Mononuclear cell (primary cell): ENCODE data around the gene SIM2. TPM values are rescaled to one million over a fixed set of nuclear protein-coding genes. Genes with fewer than 3 reads are reported as not detected.

Source experiments
- H3K27me3 ChIP-seq: 2 replicates; pipeline ENCODE4 v1.6.0; 2011; ENCODE audit warnings: low read length, control low read depth; ENCODE audit not compliant: insufficient read depth
- H3K4me1 ChIP-seq: 2 replicates; pipeline ENCODE4 v1.5.1; 2011; ENCODE audit warnings: mild to moderate bottlenecking, low read length, control low read depth; ENCODE audit not compliant: insufficient read depth
- H3K4me3 ChIP-seq: 2 replicates; pipeline ENCODE4 v1.5.1; 2011; ENCODE audit warnings: mild to moderate bottlenecking, low read length, moderate library complexity
- H3K9me3 ChIP-seq: 2 replicates; pipeline ENCODE4 v1.5.1; 2011; ENCODE audit warnings: low read depth, mild to moderate bottlenecking, control low read depth, low read length
- total RNA-seq: library from RNA; depleted of rRNA; stranded (reverse); fragments of >200 nt; gene quantifications from one replicate; pipeline ENCODE4 v1.2.3, GENCODE V29; 2012

Gene SIM2
- total RNA-seq, 1 donor = not detected

GRCh38 chr21:36744560-36745231, 45.8 kb downstream of the SIM2 start:
- H3K4me1 ChIP-seq = no peaks in the 10 kb centered on the region
- peaks cover 31% of the 10 kb centered on the region for H3K27me3 ChIP-seq
- no peak overlapping the region for H3K4me3 ChIP-seq
- H3K9me3 ChIP-seq = no peaks in the 10 kb centered on the region

GRCh38 chr21:36745459-36745858, 46.5 kb downstream of the SIM2 start:
- no peaks in the 10 kb centered on the region for H3K4me1 ChIP-seq
- no peak overlapping the region for H3K4me3 ChIP-seq
- H3K27me3 ChIP-seq = peaks cover 36% of the 10 kb centered on the region
- no peaks in the 10 kb centered on the region for H3K9me3 ChIP-seq

DNA sequence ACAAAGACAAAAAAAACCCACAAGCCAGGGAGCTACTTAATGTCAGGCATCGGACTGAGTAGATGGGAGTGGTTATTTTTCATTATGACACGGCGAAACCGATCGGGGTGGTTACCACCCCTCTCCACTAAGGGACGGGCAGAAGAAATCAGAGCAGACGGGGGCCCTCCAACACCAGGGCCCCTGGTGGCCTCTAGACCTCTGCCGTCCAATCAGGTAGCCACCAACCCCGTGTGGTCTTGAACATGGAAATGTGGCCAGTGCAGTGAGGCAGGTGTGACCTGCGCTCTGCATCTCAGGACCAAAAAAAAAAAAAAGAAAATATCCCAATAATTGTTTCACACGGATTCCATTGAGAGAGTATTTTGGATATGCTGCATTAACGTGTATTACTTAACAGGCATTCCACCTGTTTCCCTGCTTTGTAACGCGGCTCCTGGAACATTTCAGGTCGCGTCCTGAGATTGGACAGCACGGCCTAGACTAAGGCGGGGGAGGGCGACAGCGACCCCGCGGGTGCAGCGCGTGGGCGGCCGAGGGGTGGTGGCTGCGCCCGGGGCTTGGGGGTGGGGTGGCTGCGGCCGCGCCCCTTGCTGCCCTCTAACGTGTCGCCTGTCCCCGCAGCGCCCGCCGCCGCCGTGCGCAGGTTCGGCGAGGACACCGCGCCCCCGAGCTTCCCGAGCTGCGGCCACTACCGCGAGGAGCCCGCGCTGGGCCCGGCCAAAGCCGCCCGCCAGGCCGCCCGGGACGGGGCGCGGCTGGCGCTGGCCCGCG, 48.3 kb downstream of the SIM2 start:
- Histone ChIP-seq H3K4me1 (no peaks in the 10 kb centered on the region), H3K4me3 (no peak overlapping the region), H3K27me3 (peaks cover 36% of the 10 kb centered on the region), H3K9me3 (no peaks in the 10 kb centered on the region)

DNA sequence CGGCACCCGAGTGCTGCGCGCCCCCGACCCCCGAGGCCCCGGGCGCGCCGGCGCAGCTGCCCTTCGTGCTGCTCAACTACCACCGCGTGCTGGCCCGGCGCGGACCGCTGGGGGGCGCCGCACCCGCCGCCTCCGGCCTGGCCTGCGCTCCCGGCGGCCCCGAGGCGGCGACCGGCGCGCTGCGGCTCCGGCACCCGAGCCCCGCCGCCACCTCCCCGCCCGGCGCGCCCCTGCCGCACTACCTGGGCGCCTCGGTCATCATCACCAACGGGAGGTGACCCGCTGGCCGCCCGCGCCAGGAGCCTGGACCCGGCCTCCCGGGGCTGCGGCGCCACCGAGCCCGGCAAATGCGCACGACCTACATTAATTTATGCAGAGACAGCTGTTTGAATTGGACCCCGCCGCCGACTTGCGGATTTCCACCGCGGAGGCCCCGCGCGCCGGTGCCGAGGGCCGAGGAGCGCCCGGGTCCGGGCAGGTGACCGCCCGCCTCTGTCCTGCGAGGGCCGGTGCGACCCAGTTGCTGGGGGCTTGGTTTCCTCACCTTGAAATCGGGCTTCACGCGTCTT, 49.0 kb downstream of the SIM2 start:
- Histone ChIP-seq H3K4me1 (no peaks in the 10 kb centered on the region), H3K4me3 (no peak overlapping the region), H3K9me3 (no peaks in the 10 kb centered on the region), H3K27me3 (peaks cover 36% of the 10 kb centered on the region)

DNA sequence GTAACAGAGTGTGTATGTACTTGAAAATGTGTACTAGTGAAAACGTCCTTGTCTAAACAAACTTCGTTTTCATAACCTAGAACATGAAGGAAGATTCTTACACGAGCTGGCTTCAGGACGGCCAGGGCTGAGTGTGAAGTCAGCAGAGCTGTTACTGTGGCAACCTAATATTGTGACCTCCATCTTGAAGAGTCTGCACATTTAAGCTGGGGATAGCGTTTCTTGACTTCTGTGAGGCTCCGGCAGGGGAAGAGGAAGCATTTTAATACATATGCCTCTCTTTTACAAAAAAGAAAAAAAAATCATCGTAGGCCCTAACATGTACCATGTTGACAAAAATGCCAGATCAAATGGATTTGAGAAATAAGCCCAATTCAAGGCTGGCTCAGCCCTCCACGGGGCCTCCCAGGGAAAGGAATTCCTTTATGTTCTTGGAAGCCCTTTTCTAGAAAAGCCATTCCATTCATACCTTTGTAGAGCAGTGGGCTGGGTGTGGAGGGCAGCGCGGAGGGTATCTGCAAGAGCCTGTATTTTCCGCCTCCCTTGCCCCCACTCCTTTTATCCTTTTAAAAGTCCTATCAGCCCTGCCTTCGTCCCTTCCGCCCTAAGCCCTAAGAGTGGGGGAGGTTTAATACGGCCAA, 51.1 kb downstream of the SIM2 start:
- no peaks in the 10 kb centered on the region for H3K4me1 ChIP-seq
- H3K9me3 ChIP-seq = no peaks in the 10 kb centered on the region
- H3K4me3 ChIP-seq = no peak overlapping the region
- H3K27me3 ChIP-seq = peaks cover 36% of the 10 kb centered on the region

DNA sequence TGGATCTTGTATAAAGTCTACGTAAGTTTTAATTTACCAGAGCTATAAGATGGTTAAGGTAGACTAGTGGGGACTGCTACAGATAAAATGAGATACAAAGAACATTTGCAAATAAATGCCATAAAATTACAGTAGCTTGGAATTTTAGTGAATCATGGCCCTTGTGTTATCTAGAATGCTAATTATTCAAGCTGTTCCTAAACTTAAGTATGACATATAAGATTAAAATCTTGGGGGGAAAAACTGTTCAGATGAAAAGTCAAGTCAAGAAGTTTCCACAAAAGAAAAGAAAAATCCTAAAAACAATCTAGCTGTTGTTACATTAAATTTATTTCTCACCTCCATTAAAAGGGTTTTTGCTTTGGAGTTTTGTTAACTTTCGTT, 51.7 kb downstream of the SIM2 start:
- Histone ChIP-seq H3K4me1 (no peaks in the 10 kb centered on the region), H3K27me3 (peaks cover 36% of the 10 kb centered on the region), H3K4me3 (no peak overlapping the region), H3K9me3 (no peaks in the 10 kb centered on the region)

GRCh38 chr21:36751383-36751782, 52.5 kb downstream of the SIM2 start:
- no peak overlapping the region for H3K4me3 ChIP-seq
- no peaks in the 10 kb centered on the region for H3K4me1 ChIP-seq
- H3K9me3 ChIP-seq = no peaks in the 10 kb centered on the region
- peaks cover 31% of the 10 kb centered on the region for H3K27me3 ChIP-seq

GRCh38 chr21:36753556-36753955, 54.6 kb downstream of the SIM2 start:
- Histone ChIP-seq H3K4me1 (no peaks in the 10 kb centered on the region), H3K9me3 (no peaks in the 10 kb centered on the region), H3K4me3 (no peak overlapping the region), H3K27me3 (peaks cover 17% of the 10 kb centered on the region)

DNA sequence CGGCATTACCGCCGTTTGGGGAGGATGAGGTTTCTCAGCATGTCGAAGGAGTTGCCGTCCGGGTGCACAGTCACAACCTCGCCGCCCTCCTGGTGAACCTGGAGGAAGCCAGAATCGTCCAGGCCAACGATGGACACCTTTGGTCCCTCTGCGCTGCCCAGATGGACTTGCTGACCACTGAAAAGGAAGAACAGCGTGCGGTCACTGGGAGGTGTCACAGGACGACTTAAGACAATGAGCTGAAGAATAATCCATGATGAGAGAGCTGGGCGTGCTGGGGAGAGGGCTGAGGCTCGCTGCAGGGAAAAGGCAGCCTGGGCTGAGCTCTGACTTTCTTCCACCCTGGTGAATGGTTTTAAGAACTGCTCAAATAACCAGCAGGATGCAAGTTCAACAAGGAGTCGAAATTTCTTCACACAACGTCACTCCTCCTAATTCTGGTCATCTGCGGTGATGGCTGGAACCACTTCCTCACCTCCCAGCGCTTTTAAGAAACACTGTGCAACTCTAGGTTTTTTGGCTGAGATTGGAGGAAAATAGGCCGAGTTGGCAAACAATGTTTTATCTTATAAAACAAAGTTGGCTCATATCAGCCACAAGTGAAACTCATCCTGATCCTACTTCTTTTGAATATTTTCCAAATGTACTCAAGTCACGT, 55.5 kb downstream of the SIM2 start:
- H3K27me3 ChIP-seq = peaks cover 8% of the 10 kb centered on the region

DNA sequence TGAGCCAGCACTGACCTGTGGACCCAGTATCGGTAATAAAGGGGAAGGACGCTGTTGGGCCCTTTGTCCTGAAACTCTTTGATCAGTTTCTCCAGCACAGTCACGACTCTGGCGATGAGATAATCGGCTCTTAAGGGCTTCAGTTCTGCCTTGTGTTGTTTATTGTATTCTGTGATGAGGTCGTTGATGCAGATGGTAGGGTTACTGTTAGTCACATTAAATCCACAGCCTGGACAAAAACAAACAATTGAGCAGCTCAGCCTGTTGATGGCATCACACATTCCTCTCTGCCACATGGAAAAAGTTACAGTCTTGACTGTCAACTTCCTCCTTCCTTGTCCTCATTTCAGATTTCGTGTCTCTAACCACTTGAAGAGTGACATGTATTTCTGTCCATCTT, 57.6 kb downstream of the SIM2 start:
- Histone ChIP-seq H3K9me3 (no peaks in the 10 kb centered on the region), H3K4me3 (no peak overlapping the region), H3K4me1 (no peaks in the 10 kb centered on the region)

More for the DNA sequence above, 55.5 kb downstream of the SIM2 start:
- H3K4me3 ChIP-seq = no peak overlapping the region
- no peaks in the 10 kb centered on the region for H3K9me3 ChIP-seq
- H3K4me1 ChIP-seq = no peaks in the 10 kb centered on the region

DNA sequence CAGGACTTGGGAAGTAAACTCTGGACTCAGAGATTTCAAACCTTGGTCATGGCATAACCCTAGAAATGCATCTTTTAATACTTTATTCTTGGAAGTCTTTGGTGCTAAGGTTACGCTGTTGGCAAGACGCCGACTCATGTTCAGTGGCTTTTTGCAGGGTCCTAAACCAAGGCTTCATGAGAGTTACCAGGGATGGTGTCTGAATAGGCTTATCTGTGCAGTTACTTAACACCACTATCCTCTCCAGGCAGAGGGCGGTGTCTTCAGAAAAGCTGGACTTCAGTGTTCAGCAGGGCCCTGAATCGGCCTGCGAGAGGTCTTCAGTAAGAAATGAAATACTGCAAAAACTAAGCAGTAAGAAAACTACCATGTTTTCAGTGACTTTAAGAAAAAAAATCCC, 58.3 kb downstream of the SIM2 start:
- H3K9me3 ChIP-seq = no peaks in the 10 kb centered on the region

More for the DNA sequence above, 57.6 kb downstream of the SIM2 start:
- no peaks in the 10 kb centered on the region for H3K27me3 ChIP-seq

GRCh38 chr21:36759348-36760083, 60.6 kb downstream of the SIM2 start:
- no peaks in the 10 kb centered on the region for H3K27me3 ChIP-seq

More for the DNA sequence above, 58.3 kb downstream of the SIM2 start:
- no peaks in the 10 kb centered on the region for H3K4me1 ChIP-seq
- H3K27me3 ChIP-seq = no peaks in the 10 kb centered on the region
- no peak overlapping the region for H3K4me3 ChIP-seq

GRCh38 chr21:36761685-36762084, 62.8 kb downstream of the SIM2 start:
- no peaks in the 10 kb centered on the region for H3K9me3 ChIP-seq
- H3K4me1 ChIP-seq = no peaks in the 10 kb centered on the region
- no peak overlapping the region for H3K4me3 ChIP-seq
- H3K27me3 ChIP-seq = no peaks in the 10 kb centered on the region

More at GRCh38 chr21:36759348-36760083, 60.6 kb downstream of the SIM2 start:
- Histone ChIP-seq H3K4me1 (no peaks in the 10 kb centered on the region), H3K9me3 (no peaks in the 10 kb centered on the region), H3K4me3 (no peak overlapping the region)

GRCh38 chr21:36762642-36763041, 63.7 kb downstream of the SIM2 start:
- no peak overlapping the region for H3K4me3 ChIP-seq
- H3K4me1 ChIP-seq = no peaks in the 10 kb centered on the region
- H3K27me3 ChIP-seq = no peaks in the 10 kb centered on the region
- H3K9me3 ChIP-seq = no peaks in the 10 kb centered on the region
